Urothelium cell line (cell line): Measurements from ENCODE around the gene RMDN2.

ENCODE experiments used
- DNase-seq: peaks from one replicate; pipeline ENCODE4 v3.0.0; 2011; ENCODE audit warnings: low spot score, mixed read lengths
- FAIRE-seq: peaks from 2 replicates; lab custom pipeline; 2011; peaks lifted over from hg19 to GRCh38; lab: Jason Lieb, UNC

The RMDN2 gene

GRCh38 chr2:38033646-38034045 lies 108.6 kb downstream of the RMDN2 start:
- no peak for FAIRE-seq

GRCh38 chr2:38035968-38036367 lies 110.9 kb downstream of the RMDN2 start:
- FAIRE-seq (peak; percentile 63), DNase-seq (no peak)

More at GRCh38 chr2:38033646-38034045, 108.6 kb downstream of the RMDN2 start:
- no peak for DNase-seq

- DNase-seq, result no peak
- no peak for FAIRE-seq
Measured at GRCh38 chr2:38037325-38037724, 112.2 kb downstream of the RMDN2 start.

DNA sequence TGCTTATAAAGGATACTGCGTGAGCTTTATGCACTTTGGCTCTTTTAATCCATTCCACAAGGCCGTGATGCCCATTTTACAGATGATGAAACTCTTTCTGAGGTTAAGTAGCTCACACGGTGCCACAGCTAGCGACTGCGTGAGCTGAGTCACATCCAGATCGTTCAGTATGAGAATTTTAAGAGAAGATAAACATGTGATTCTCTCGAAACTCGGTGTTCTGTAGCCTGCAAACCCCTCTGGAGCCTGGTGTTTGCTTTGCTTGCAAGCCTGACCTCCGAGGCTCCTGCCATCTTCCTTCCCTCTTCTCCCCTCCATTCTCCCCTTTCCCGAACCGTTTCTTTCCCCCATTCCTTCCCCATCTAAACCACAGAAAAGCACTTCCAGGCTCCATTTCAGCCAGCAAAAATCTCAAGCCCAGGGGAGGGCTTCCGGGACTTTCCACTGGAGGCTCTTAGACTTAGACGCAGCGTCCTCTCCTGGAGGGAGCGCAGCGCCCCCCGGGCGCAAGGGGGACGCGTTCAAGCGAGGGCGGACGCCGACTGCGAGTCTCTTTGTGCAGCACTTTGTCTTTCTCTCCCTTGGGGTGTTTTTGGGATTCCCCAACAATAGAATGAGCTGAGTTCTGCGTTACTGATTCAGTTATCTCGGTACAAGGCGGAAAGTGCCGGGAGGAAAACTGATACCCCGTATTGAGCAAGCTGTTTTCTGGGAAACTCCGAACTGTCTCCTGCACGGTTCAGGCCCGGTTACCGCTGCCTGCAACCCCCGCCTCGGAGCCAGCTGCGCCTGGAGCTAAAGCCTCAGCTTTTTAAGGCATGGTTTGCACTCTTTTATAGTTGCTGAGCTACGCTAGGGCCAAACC lies 112.9 kb downstream of the RMDN2 start:
- DNase-seq, result no peak
- FAIRE-seq, result no peak

GRCh38 chr2:38038682-38039081 lies 113.6 kb downstream of the RMDN2 start:
- DNase-seq, result no peak
- no peak for FAIRE-seq

- no peak for FAIRE-seq
Measured at GRCh38 chr2:38039121-38039910, 114.2 kb downstream of the RMDN2 start.

GRCh38 chr2:38045811-38046210 lies 120.7 kb downstream of the RMDN2 start:
- FAIRE-seq (no peak), DNase-seq (no peak)

More at GRCh38 chr2:38039121-38039910, 114.2 kb downstream of the RMDN2 start:
- DNase-seq, result no peak

GRCh38 chr2:38056216-38056615 lies 131.1 kb downstream of the RMDN2 start:
- no peak for DNase-seq
- no peak for FAIRE-seq

GRCh38 chr2:38057651-38058410 lies 132.7 kb downstream of the RMDN2 start:
- DNase-seq, result peak; percentile 67
- FAIRE-seq, result no peak

DNA sequence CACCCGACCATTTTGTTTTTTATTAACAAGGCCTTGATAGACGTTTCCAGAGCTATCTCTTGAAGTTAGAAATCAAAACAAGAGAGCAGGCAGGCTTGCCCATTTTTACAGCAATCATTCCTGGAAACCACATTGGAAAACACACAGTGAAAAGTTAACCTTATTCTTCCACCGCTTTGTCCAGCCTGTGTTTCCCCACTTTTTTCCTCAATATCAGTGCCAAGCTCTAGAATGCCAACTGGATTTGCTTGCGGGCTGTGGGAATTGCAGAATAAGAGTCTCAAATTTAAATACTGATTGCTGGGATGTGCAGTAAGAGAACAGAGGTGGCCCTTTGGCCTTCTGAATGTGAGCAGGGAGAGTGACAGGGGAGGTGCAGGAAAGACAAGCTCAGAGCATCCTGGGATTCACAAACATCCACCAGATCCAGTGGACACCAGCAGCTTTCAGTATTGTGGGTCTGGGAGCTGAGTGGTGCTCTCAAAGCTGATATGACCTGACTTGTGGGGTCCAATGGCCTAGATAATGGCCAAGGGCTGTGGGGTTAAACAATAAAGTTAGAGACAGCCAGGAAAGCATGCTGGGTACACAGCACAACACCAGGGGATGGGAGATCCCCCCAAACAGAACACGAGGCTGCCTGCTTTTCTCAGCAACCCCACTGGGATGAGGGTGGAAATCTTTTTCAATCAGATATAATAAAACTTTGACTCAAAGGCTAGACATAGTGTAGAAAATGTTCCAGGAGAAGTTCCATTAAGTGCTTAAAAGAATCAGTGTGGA lies 135.3 kb downstream of the RMDN2 start:
- no peak for FAIRE-seq

GRCh38 chr2:38064801-38065501 lies 139.9 kb downstream of the RMDN2 start:
- no peak for FAIRE-seq
- no peak for DNase-seq

More for the DNA sequence above, 135.3 kb downstream of the RMDN2 start:
- DNase-seq, result no peak

DNA sequence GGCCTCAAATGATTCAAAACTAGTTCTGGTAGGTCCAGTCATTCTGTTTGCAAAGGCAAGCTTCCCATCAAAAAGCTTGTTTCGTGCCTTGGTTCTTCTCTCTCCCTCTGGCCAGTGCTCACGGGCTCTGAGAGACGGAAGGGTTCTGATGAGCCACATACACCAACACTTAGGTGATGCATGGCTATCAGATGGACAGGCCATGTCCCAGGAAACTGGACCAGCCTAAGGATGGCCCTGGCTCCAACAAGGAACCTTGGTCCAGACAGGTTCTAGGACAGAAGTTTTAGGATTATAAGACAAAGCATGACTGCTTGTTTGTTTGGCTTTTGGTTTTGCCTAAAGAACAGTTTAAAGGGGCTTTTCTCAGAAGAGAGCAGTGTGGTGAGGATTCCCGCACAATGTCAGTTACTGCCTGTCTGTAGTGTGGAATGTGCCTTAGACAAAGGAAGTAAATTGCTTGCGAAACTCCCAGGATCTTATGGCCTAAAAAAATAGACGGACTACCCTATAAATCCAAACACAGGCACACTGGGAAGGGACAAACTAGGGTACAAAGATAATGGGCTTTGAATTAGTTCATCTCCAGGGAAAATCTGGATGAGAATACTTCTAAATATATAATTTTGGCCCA lies 140.5 kb downstream of the RMDN2 start:
- FAIRE-seq (peak; percentile 65), DNase-seq (no peak)

GRCh38 chr2:38066421-38067115 lies 141.5 kb downstream of the RMDN2 start:
- FAIRE-seq, result no peak
- DNase-seq, result no peak
